ENCODE measurements around the gene UBASH3B. TPM values are rescaled to one million over a fixed set of nuclear protein-coding genes. Genes with fewer than 3 reads are reported as not detected.
A peak's percentile ranks its signal among the peaks of the same experiment; 100 is the strongest.

The UBASH3B gene
- total and polyA plus RNA-seq, 2 donors (not counting 1 experiment from before 2014, with no cell fraction given) = 13.1 to 44.4 TPM

- peak; percentile 75 to 88 for DNase-seq (ENCODE audit: low read depth in 2 of 2)
- H3K27me3 ChIP-seq (ENCODE audit: control insufficient read depth, insufficient read depth, low read length) = no peaks in the 10 kb centered on the region
- peak overlapping the region; percentile 83 for H3K27ac ChIP-seq (ENCODE audit: insufficient read depth, low read length)
- no peaks in the 10 kb centered on the region for H4K20me1 ChIP-seq (ENCODE audit: control insufficient read depth, extremely low read depth, insufficient read depth, low read length)
- no peak for TF ChIP-seq EZH2 (IDR thresholded peaks at IDR 0.05; ENCODE audit: low read length, missing control alignments)
- no peaks in the 10 kb centered on the region for H3K36me3 ChIP-seq (ENCODE audit: control insufficient read depth, insufficient read depth, low read length)
- H2AFZ ChIP-seq (ENCODE audit: low read length) = no peak overlapping the region
- H3K9me3 ChIP-seq (ENCODE audit: control insufficient read depth, insufficient read depth, low read depth, low read length) = no peaks in the 10 kb centered on the region
- peak overlapping the region; percentile 62 for H3K4me2 ChIP-seq (ENCODE audit: extremely low read depth, insufficient read depth, low read length)
- H3K79me2 ChIP-seq (ENCODE audit: control insufficient read depth, insufficient read depth, low read length) = peaks cover 7% of the 10 kb centered on the region
- H3K4me3 ChIP-seq (replicated peaks in 1 of 4; ENCODE audit: control extremely low read depth in 1 of 4, insufficient read depth in 1 of 4, low read depth in 3 of 4, low read length in 4 of 4) = no peak overlapping the region
- H3K4me1 ChIP-seq (ENCODE audit: control insufficient read depth, extremely low read depth, insufficient read depth, low read length) = peaks cover 32% of the 10 kb centered on the region
- no peak overlapping the region for H3K9ac ChIP-seq (ENCODE audit: insufficient read depth, low read length)
These were observed 51.0 kb downstream of the UBASH3B start for GRCh38 chr11:122706291-122707088.

- Histone ChIP-seq H2AFZ (ENCODE audit: low read length) (no peak overlapping the region), H3K4me2 (ENCODE audit: extremely low read depth, insufficient read depth, low read length) (peak overlapping the region; percentile 11), H3K9ac (ENCODE audit: insufficient read depth, low read length) (no peak overlapping the region), H3K4me3 (replicated peaks in 1 of 4; ENCODE audit: control extremely low read depth in 1 of 4, insufficient read depth in 1 of 4, low read depth in 3 of 4, low read length in 4 of 4) (no peak overlapping the region), H3K79me2 (ENCODE audit: control insufficient read depth, insufficient read depth, low read length) (peaks cover 4% of the 10 kb centered on the region), H3K27ac (ENCODE audit: insufficient read depth, low read length) (peak overlapping the region; percentile 83), H3K9me3 (ENCODE audit: control insufficient read depth, insufficient read depth, low read depth, low read length) (no peaks in the 10 kb centered on the region), H3K27me3 (ENCODE audit: control insufficient read depth, insufficient read depth, low read length) (no peaks in the 10 kb centered on the region), H3K4me1 (ENCODE audit: control insufficient read depth, extremely low read depth, insufficient read depth, low read length) (peaks cover 32% of the 10 kb centered on the region), H4K20me1 (ENCODE audit: control insufficient read depth, extremely low read depth, insufficient read depth, low read length) (no peaks in the 10 kb centered on the region), H3K36me3 (ENCODE audit: control insufficient read depth, insufficient read depth, low read length) (no peaks in the 10 kb centered on the region)
- TF ChIP-seq EZH2 (IDR thresholded peaks at IDR 0.05; ENCODE audit: low read length, missing control alignments) (no peak), CTCF (conservative IDR thresholded peaks at IDR 0.05 in 1 of 2, IDR thresholded peaks at IDR 0.05 in 1 of 2; ENCODE audit: low read depth in 1 of 2, low read length in 2 of 2) (no peak)
- DNase-seq (ENCODE audit: low read depth in 2 of 2) = no peak
These were observed 51.6 kb downstream of the UBASH3B start for GRCh38 chr11:122707111-122707510.

GRCh38 chr11:122707901-122708300, 52.4 kb downstream of the UBASH3B start:
- Histone ChIP-seq H3K9ac (ENCODE audit: insufficient read depth, low read length) (no peak overlapping the region), H2AFZ (ENCODE audit: low read length) (no peak overlapping the region), H3K4me3 (replicated peaks in 1 of 4; ENCODE audit: control extremely low read depth in 1 of 4, insufficient read depth in 1 of 4, low read depth in 3 of 4, low read length in 4 of 4) (no peak overlapping the region), H3K27ac (ENCODE audit: insufficient read depth, low read length) (no peak overlapping the region), H3K4me1 (ENCODE audit: control insufficient read depth, extremely low read depth, insufficient read depth, low read length) (peaks cover 32% of the 10 kb centered on the region), H3K4me2 (ENCODE audit: extremely low read depth, insufficient read depth, low read length) (no peak overlapping the region), H3K9me3 (ENCODE audit: control insufficient read depth, insufficient read depth, low read depth, low read length) (no peaks in the 10 kb centered on the region), H3K79me2 (ENCODE audit: control insufficient read depth, insufficient read depth, low read length) (peaks cover 4% of the 10 kb centered on the region), H3K27me3 (ENCODE audit: control insufficient read depth, insufficient read depth, low read length) (no peaks in the 10 kb centered on the region), H3K36me3 (ENCODE audit: control insufficient read depth, insufficient read depth, low read length) (no peaks in the 10 kb centered on the region), H4K20me1 (ENCODE audit: control insufficient read depth, extremely low read depth, insufficient read depth, low read length) (no peaks in the 10 kb centered on the region)
- DNase-seq (ENCODE audit: low read depth in 2 of 2) = no peak
- TF ChIP-seq CTCF (conservative IDR thresholded peaks at IDR 0.05 in 1 of 2, IDR thresholded peaks at IDR 0.05 in 1 of 2; ENCODE audit: low read depth in 1 of 2, low read length in 2 of 2) (no peak), EZH2 (IDR thresholded peaks at IDR 0.05; ENCODE audit: low read length, missing control alignments) (no peak)

All from fibroblast of lung (primary cell).